Measurements from ENCODE around the gene UBN1. TPM values are rescaled to one million over a fixed set of nuclear protein-coding genes. Genes with fewer than 3 reads are reported as not detected.

Gene UBN1
- total RNA-seq, 3 donors from 2014 or later: 28.8 to 32.8 (median 29.1) TPM

- Histone ChIP-seq H3K27me3 (no peaks in the 10 kb centered on the region), H3K27ac (peak overlapping the region in 1 of 2 donors; percentile 65), H3K36me3 (no peaks in the 10 kb centered on the region), H3K9me3 (no peaks in the 10 kb centered on the region), H3K4me3 (no peak overlapping the region), H3K4me1 (no peaks in the 10 kb centered on the region)
- intact Hi-C loops (cut with DNase I; ENCODE audit: low total_unique reads): no loop called here
- no peak for DNase-seq (ENCODE audit: low spot score in 2 of 2)
- TF ChIP-seq CTCF (IDR thresholded peaks at IDR 0.05): no peak
- no peak for TF ChIP-seq POLR2A (IDR thresholded peaks at IDR 0.05)
- no peak for TF ChIP-seq POLR2AphosphoS5 (IDR thresholded peaks at IDR 0.05)
Observed at GRCh38 chr16:4860727-4861342, 13.6 kb downstream of the UBN1 start.

- intact Hi-C loops (cut with DNase I; ENCODE audit: low total_unique reads): no loop called here
- TF ChIP-seq CTCF (IDR thresholded peaks at IDR 0.05) (no peak), POLR2A (IDR thresholded peaks at IDR 0.05) (no peak), POLR2AphosphoS5 (IDR thresholded peaks at IDR 0.05) (no peak)
- Histone ChIP-seq H3K27ac (no peak overlapping the region), H3K4me3 (no peak overlapping the region), H3K4me1 (no peaks in the 10 kb centered on the region), H3K27me3 (no peaks in the 10 kb centered on the region), H3K9me3 (no peaks in the 10 kb centered on the region), H3K36me3 (no peaks in the 10 kb centered on the region)
- DNase-seq (ENCODE audit: low spot score in 2 of 2): no peak
Observed at GRCh38 chr16:4862639-4863038, 15.4 kb downstream of the UBN1 start.

GRCh38 chr16:4864728-4865127 is 17.4 kb downstream of the UBN1 start:
- no peaks in the 10 kb centered on the region for H3K9me3 ChIP-seq
- intact Hi-C loops (cut with DNase I; ENCODE audit: low total_unique reads): no loop called here
- no peaks in the 10 kb centered on the region for H3K36me3 ChIP-seq
- H3K4me3 ChIP-seq: no peak overlapping the region
- no peak overlapping the region for H3K27ac ChIP-seq
- peaks cover 0 to 5% of the 10 kb centered on the region in 2 donors for H3K4me1 ChIP-seq
- no peaks in the 10 kb centered on the region for H3K27me3 ChIP-seq
- no peak for DNase-seq (ENCODE audit: low spot score in 2 of 2)
- no peak for TF ChIP-seq POLR2A (IDR thresholded peaks at IDR 0.05)
- no peak for TF ChIP-seq CTCF (IDR thresholded peaks at IDR 0.05)
- no peak for TF ChIP-seq POLR2AphosphoS5 (IDR thresholded peaks at IDR 0.05)

- H3K4me1 ChIP-seq: peaks cover 0 to 10% of the 10 kb centered on the region in 2 donors
- H3K27ac ChIP-seq: no peak overlapping the region
- DNase-seq (ENCODE audit: low spot score in 2 of 2): no peak
- TF ChIP-seq POLR2A (IDR thresholded peaks at IDR 0.05): no peak
- TF ChIP-seq POLR2AphosphoS5 (IDR thresholded peaks at IDR 0.05): no peak
- no peak for TF ChIP-seq CTCF (IDR thresholded peaks at IDR 0.05)
- H3K36me3 ChIP-seq: no peaks in the 10 kb centered on the region
- no peak overlapping the region for H3K4me3 ChIP-seq
- H3K27me3 ChIP-seq: no peaks in the 10 kb centered on the region
- intact Hi-C loops (cut with DNase I; ENCODE audit: low total_unique reads): no loop called here
- no peaks in the 10 kb centered on the region for H3K9me3 ChIP-seq
Observed at GRCh38 chr16:4865231-4865860, 18.1 kb downstream of the UBN1 start.

GRCh38 chr16:4866586-4866985 is 19.3 kb downstream of the UBN1 start:
- no peaks in the 10 kb centered on the region for H3K36me3 ChIP-seq

More at GRCh38 chr16:4866586-4866985, 19.3 kb downstream of the UBN1 start:
- Histone ChIP-seq H3K4me3 (no peak overlapping the region), H3K4me1 (peaks cover 0 to 10% of the 10 kb centered on the region in 2 donors), H3K27me3 (no peaks in the 10 kb centered on the region), H3K27ac (no peak overlapping the region), H3K9me3 (no peaks in the 10 kb centered on the region)
- TF ChIP-seq CTCF (IDR thresholded peaks at IDR 0.05) (no peak), POLR2A (IDR thresholded peaks at IDR 0.05) (no peak), POLR2AphosphoS5 (IDR thresholded peaks at IDR 0.05) (no peak)
- DNase-seq (ENCODE audit: low spot score in 2 of 2): no peak
- intact Hi-C loops (cut with DNase I; ENCODE audit: low total_unique reads): no loop called here
